B cell (primary cell): Measurements from ENCODE around the gene HDGFL1. TPM values are rescaled to one million over a fixed set of nuclear protein-coding genes. Genes with fewer than 3 reads are reported as not detected.

Experiments used
- ATAC-seq: fragments of 200-7000 bp; cut with Tn5 transposase; one replicate; pipeline ENCODE4 v1.10.0; 2021; ENCODE audit warnings: low read depth, mild to moderate bottlenecking, moderate number of reproducible peaks, moderate library complexity
- CTCF ChIA-PET: fragments of 350-600 bp; sonication (Branson Sonifier 250); formaldehyde crosslinking; loops from one replicate; lab custom pipeline; 2021; ENCODE audit warnings: antibody characterized with exemption, inconsistent platforms; lab: Charles Lee
- POLR2A ChIA-PET: fragments of 350-600 bp; sonication (Branson Sonifier 250); formaldehyde crosslinking; loops from one replicate; lab custom pipeline; 2021; ENCODE audit warnings: antibody characterized with exemption; lab: Charles Lee
- DNase-seq: peaks from one replicate; pipeline ENCODE4 v3.0.0; 2013
- H2AFZ ChIP-seq: 2 replicates; pipeline ENCODE4 v1.6.1; 2012; ENCODE audit warnings: mild to moderate bottlenecking, low read depth, low read length; ENCODE audit not compliant: insufficient read depth, poor library complexity, severe bottlenecking
- H3K27ac ChIP-seq, 2 donors: 1 replicate in 1 of 2; 2 replicates in 1 of 2; pipeline ENCODE4 v1.5.1; 2012 to 2013; ENCODE audit warnings: low read length in 2 of 2, mild to moderate bottlenecking in 2 of 2, moderate library complexity in 1 of 2
- H3K27me3 ChIP-seq, 4 experiments: fragments of 200-600 bp in 1 of 4; sonication (generic) in 1 of 4; replicated peaks in 1 of 4; 1 replicate in 2 of 4; 2 replicates in 2 of 4; pipeline versions ENCODE4 v1.6.1 to v1.7.0; 2013 to 2016; ENCODE audit warnings: low read length in 3 of 4, mild to moderate bottlenecking in 2 of 4, mixed read lengths in 1 of 4, moderate library complexity in 1 of 4; ENCODE audit not compliant: insufficient read depth in 4 of 4, control insufficient read depth in 3 of 4; ENCODE audit errors: control extremely low read depth in 1 of 4
- H3K36me3 ChIP-seq, 2 experiments: replicated peaks in 1 of 2; 1 replicate in 1 of 2; 2 replicates in 1 of 2; pipeline versions ENCODE4 v1.6.1 to v1.7.1; 2013; ENCODE audit warnings: low read length in 1 of 2; ENCODE audit not compliant: insufficient read depth in 2 of 2, control insufficient read depth in 1 of 2; ENCODE audit errors: control extremely low read depth in 1 of 2, extremely low read depth in 1 of 2
- H3K4me1 ChIP-seq, 2 donors: fragments of 200-600 bp in 1 of 2; sonication (generic) in 1 of 2; 1 replicate in 1 of 2; 2 replicates in 1 of 2; pipeline versions ENCODE4 v1.5.1 to v1.6.1; 2013 to 2017; ENCODE audit warnings: low read length in 2 of 2; ENCODE audit not compliant: control insufficient read depth in 2 of 2, insufficient read depth in 2 of 2
- H3K4me2 ChIP-seq: replicated peaks from 2 replicates; pipeline ENCODE3; 2012; ENCODE audit warnings: mild to moderate bottlenecking, low read depth, low read length; ENCODE audit not compliant: poor library complexity, severe bottlenecking
- H3K4me3 ChIP-seq, 5 experiments: fragments of 200-600 bp in 1 of 5; sonication (generic) in 1 of 5; 1 replicate in 3 of 5; 2 replicates in 2 of 5; pipeline versions ENCODE4 v1.5.1 to v1.7.0; 2011 to 2016; ENCODE audit warnings: low read length in 4 of 5, mild to moderate bottlenecking in 4 of 5, low read depth in 2 of 5, control low read depth in 1 of 5, moderate library complexity in 1 of 5; ENCODE audit not compliant: insufficient read depth in 1 of 5; ENCODE audit errors: control extremely low read depth in 1 of 5, extremely low read depth in 1 of 5
- H3K79me2 ChIP-seq: fragments of 200-600 bp; sonication (generic); one replicate; pipeline ENCODE4 v1.6.0; 2016; ENCODE audit warnings: low read length; ENCODE audit not compliant: control insufficient read depth, insufficient read depth
- H3K9ac ChIP-seq: fragments of 200-600 bp; sonication (generic); 2 replicates; pipeline ENCODE4 v1.6.1; 2017; ENCODE audit warnings: mild to moderate bottlenecking, low read length, moderate library complexity
- H3K9me3 ChIP-seq, 3 donors: one replicate each; pipeline versions ENCODE4 v1.6.1 to v1.7.1; 2013; ENCODE audit warnings: low read length in 2 of 3; ENCODE audit not compliant: control insufficient read depth in 2 of 3, insufficient read depth in 1 of 3; ENCODE audit errors: control extremely low read depth in 1 of 3
- H4K20me1 ChIP-seq: 2 replicates; pipeline ENCODE4 v1.6.0; 2012; ENCODE audit warnings: mild to moderate bottlenecking, low read length; ENCODE audit not compliant: insufficient read depth, control insufficient read depth, poor library complexity, severe bottlenecking
- H3K27ac Mint-ChIP-seq: one replicate; pipeline ENCODE4 v1.8.0; 2021; ENCODE audit warnings: mixed read lengths
- H3K27me3 Mint-ChIP-seq: one replicate; pipeline ENCODE4 v1.8.0; 2021; ENCODE audit warnings: mixed read lengths
- H3K4me1 Mint-ChIP-seq: one replicate; pipeline ENCODE4 v1.8.0; 2021; ENCODE audit warnings: mixed read lengths
- H3K4me3 Mint-ChIP-seq: one replicate; pipeline ENCODE4 v1.8.0; 2021; ENCODE audit warnings: mixed read lengths
- H3K9me3 Mint-ChIP-seq: one replicate; pipeline ENCODE4 v1.8.0; 2022; ENCODE audit warnings: mixed read lengths; ENCODE audit not compliant: insufficient read depth
- CTCF ChIP-seq: fragments of 200-600 bp; IDR thresholded peaks from one replicate; pipeline ENCODE4 v1.8.0; 2022; ENCODE audit warnings: antibody characterized with exemption, mild to moderate bottlenecking
- EZH2 ChIP-seq: IDR thresholded peaks from 2 replicates; pipeline ENCODE4 v1.6.1; 2012; ENCODE audit warnings: borderline replicate concordance, low read depth, mild to moderate bottlenecking, moderate library complexity, low read length; ENCODE audit not compliant: insufficient read depth, poor library complexity, severe bottlenecking
- WGBS: methylation state at CpG from one replicate; pipeline ENCODE4 v1.1.5; 2013; ENCODE audit warnings: missing lambda C conversion rate; ENCODE audit not compliant: insufficient coverage; 5-methylcytosine and 5-hydroxymethylcytosine counted together
- intact Hi-C: fragments of 100-400 bp; cut with micrococcal nuclease; formaldehyde crosslinking; loops from one replicate; pipeline ENCODE4 v1.10.0; 2022
- polyA plus RNA-seq: library from polyadenylated mRNA; depleted of rRNA; stranded (reverse); fragments of >200 nt; gene quantifications from 2 replicates; pipeline ENCODE4 v1.2.3, GENCODE V29; 2012
- total RNA-seq, 2 donors: library from RNA; stranded (reverse); fragments of 120-200 nt in 1 of 2; gene quantifications; 1 replicate in 1 of 2; 2 replicates in 1 of 2; pipeline versions ENCODE4 v1.2.3 to v1.2.4, GENCODE V29; 2013 to 2022

Gene HDGFL1
- total and polyA plus RNA-seq, 2 donors (not counting 1 experiment from before 2014, with no cell fraction given): not detected

GRCh38 chr6:22605736-22606135 is 36.4 kb downstream of the HDGFL1 start:
- CTCF ChIA-PET: no interaction called here
- Histone ChIP-seq H3K4me3 (no peak overlapping the region), H3K36me3 (no peaks in the 10 kb centered on the region), H4K20me1 (no peaks in the 10 kb centered on the region), H2AFZ (no peak overlapping the region), H3K4me2 (no peak overlapping the region), H3K9me3 (no peaks in the 10 kb centered on the region), H3K79me2 (no peaks in the 10 kb centered on the region), H3K9ac (no peak overlapping the region), H3K4me1 (no peaks in the 10 kb centered on the region), H3K27me3 (no peaks in the 10 kb centered on the region), H3K27ac (no peak overlapping the region)
- Mint-ChIP-seq H3K27ac (no peak overlapping the region), H3K9me3 (peaks cover 2% of the 10 kb centered on the region), H3K4me1 (no peaks in the 10 kb centered on the region), H3K27me3 (no peaks in the 10 kb centered on the region), H3K4me3 (no peak overlapping the region)
- no peak for DNase-seq
- no peak for TF ChIP-seq EZH2
- TF ChIP-seq CTCF: no peak
- ATAC-seq: no peak
- POLR2A ChIA-PET: no interaction called here
- no CpG with 5 or more reads among the region's 2 CpGs for WGBS
- intact Hi-C loops: no loop called here

- Histone ChIP-seq H3K36me3 (no peaks in the 10 kb centered on the region), H2AFZ (no peak overlapping the region), H4K20me1 (no peaks in the 10 kb centered on the region), H3K4me1 (no peaks in the 10 kb centered on the region), H3K9me3 (no peaks in the 10 kb centered on the region), H3K27ac (no peak overlapping the region), H3K4me3 (no peak overlapping the region), H3K9ac (no peak overlapping the region), H3K79me2 (no peaks in the 10 kb centered on the region), H3K27me3 (no peaks in the 10 kb centered on the region), H3K4me2 (no peak overlapping the region)
- intact Hi-C loops: no loop called here
- TF ChIP-seq EZH2 (no peak), CTCF (no peak)
- no peak for ATAC-seq
- Mint-ChIP-seq H3K9me3 (no peaks in the 10 kb centered on the region), H3K27ac (no peak overlapping the region), H3K27me3 (no peaks in the 10 kb centered on the region), H3K4me3 (no peak overlapping the region), H3K4me1 (no peaks in the 10 kb centered on the region)
- ChIA-PET CTCF (no interaction called here), POLR2A (no interaction called here)
- no CpG with 5 or more reads among the region's 4 CpGs for WGBS
- no peak for DNase-seq
These were observed 40.8 kb downstream of the HDGFL1 start for GRCh38 chr6:22610127-22610526.
